NCI-H2196 treated with DMSO at 0.1 percent for 48 hours (cell line): ENCODE data around the gene GNPAT.

Experiments
- DNase-seq: peaks from one replicate; lab custom pipeline; 2025; ENCODE audit not compliant: unreplicated experiment; lab: John Stamatoyannopoulos, UW

GNPAT gene

GRCh38 chr1:231213831-231214573 lies 27.0 kb upstream of the GNPAT start:
- no peak for DNase-seq

DNA sequence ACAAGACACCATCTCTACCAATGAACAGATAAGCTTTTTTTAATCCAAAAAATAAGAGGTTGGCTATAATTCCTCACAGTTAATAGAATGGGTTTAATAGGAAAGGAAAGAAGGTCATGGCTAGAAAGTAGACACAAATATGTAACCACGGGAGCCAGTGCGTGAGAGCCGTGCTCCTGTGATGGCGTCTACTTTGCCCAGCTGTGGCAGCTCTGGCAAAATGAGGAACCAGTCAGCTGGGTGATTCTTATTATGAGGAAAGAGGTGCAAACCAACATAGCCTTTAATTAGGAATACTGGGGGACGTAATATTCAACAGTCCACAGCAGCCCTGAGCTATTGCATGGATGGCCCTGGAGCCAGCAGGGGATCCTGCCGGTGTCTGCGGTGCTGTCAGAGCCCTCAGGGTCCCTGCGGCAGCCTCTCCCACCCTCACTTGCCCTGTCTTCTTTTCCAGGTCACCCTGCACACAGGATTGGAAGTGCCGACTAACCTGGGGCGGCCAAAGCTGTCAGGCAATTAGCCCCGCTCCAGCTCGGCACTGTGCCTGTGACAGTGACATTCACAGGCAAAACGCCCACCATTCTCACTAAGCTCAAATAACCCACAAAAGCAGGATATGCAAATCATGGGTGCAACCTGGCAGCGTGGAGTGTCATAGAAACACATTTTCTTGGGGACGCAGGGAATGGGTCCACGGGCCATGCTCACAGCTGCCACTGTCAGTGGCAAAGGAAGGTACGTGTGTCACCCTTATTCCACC lies 25.9 kb upstream of the GNPAT start:
- DNase-seq, result no peak

- DNase-seq, result no peak
Measured at GRCh38 chr1:231215681-231216385, 25.2 kb upstream of the GNPAT start.

DNA sequence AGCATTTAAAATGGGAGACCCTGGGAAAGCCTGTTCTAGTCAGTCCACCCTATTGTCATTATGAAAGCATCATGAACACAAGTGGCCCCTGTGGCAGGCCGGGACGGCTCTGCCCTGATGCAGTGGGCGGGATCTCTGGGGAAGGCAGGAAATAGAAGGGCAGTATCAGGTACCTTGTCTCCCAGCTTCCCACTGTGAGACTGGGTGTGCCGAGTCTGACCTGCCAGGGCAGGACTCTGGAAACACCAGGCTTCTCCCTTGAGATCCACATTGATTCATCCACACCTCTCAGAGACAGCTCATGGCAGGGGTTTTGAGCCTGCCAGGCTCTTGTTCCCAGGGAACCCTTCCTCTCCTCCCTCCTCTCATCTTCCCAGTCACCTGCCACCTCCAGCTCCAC lies 24.5 kb upstream of the GNPAT start:
- DNase-seq, result no peak

GRCh38 chr1:231217056-231217455 lies 24.0 kb upstream of the GNPAT start:
- DNase-seq, result no peak

DNA sequence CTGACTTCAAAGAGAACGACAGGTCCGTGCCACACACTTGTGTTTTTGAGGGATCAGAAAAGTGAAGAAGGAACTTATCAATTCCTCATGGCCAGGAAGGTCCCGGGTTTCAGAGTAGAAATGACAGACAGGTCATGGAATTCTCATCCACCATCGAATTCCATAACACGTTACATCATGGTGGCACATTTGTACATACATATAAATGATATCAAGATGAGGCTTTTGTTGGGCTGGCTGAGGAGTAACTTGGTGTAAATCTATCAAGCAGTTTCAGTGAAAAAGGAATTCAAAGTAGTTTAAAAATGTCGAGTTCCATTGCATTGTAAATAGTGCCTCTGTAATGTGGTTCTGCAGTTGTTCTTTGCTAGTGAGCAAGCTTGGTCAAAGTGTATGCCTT lies 22.9 kb upstream of the GNPAT start:
- no peak for DNase-seq

DNA sequence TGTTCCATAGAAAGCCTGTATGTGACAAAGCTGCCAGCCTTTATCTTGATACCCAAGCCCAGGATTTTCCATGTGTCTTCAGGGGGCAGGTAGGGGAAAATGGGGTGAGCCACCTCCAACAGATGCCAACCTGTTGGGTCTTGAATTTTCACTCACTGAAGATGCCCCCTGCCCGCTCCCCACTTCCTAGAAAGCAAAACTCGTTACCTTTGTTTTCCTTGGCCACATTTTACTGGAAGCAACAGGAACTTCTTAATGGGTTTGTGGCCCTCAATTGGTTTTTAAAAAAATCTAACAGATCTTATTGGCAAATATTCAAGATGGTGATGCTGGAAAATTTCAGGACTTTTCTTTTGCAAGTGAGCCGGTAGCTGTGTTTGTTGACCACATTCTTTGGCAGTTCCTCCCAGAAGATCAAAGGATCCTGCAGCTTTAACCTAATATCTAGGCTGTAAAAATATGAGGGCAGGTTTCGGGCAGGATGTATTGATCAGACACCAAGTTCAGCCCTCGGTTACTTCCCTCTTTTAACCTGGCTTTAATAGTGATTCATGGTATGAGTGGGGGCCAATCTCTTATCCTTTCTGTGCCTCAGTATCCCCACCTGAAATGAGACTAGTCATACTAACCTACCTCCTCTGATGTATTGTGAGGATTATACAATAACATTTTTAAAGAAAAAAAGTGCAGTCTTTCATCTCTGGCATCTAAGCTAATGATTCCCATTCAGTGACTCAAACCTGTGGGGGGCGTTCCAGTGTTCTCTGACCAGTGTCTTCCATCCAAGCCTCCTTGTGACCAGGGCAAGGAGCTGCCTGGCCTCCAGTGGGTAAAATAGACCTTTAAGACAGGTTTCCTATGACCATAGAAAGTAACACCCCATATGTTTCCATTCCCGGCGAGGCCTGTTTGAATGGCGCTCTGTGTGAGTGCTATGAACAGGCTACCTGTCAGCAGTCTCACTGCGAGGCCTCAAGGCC lies 21.3 kb upstream of the GNPAT start:
- DNase-seq, result no peak

DNA sequence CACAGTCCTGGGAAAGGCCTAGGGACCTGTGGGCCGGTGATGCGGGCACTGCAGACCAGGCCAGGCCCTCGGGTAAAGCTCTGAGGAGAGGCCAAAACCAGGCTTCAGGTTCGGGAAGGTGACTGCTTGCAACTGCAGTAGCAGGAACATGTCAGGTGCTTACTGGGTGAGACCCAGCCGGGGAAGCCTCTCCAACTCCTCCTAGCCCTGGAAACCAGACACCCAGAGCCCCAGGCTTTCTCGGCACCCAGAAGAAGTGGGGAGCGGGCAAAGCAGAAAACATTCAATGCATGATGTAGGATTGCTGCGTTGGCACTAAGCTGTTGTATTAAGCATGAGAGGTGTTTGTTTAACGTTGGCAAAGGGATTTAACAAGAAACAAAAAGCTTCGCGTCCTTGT lies 20.2 kb upstream of the GNPAT start:
- DNase-seq, result no peak

- no peak for DNase-seq
Measured at GRCh38 chr1:231226156-231226555, 14.9 kb upstream of the GNPAT start.

DNA sequence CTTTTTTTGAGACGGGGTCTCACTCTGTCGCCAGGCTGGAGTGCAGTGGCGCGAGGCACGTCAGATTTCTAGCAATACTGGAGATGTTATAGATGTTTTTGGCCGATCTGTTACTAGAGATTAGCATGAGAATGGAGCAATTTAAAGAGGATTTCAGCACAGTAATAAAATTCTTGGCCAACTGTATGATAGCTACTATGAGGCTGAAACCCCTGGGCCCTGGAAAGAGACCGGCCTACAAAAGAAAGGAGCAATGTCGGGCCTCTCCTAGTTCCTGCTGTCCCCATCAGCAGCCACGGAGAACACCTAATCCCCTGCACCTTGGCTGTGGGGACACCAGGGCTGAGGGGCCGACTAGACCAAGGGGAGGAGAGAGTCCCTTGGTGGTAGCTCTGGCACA lies 9.5 kb upstream of the GNPAT start:
- DNase-seq, result no peak

DNA sequence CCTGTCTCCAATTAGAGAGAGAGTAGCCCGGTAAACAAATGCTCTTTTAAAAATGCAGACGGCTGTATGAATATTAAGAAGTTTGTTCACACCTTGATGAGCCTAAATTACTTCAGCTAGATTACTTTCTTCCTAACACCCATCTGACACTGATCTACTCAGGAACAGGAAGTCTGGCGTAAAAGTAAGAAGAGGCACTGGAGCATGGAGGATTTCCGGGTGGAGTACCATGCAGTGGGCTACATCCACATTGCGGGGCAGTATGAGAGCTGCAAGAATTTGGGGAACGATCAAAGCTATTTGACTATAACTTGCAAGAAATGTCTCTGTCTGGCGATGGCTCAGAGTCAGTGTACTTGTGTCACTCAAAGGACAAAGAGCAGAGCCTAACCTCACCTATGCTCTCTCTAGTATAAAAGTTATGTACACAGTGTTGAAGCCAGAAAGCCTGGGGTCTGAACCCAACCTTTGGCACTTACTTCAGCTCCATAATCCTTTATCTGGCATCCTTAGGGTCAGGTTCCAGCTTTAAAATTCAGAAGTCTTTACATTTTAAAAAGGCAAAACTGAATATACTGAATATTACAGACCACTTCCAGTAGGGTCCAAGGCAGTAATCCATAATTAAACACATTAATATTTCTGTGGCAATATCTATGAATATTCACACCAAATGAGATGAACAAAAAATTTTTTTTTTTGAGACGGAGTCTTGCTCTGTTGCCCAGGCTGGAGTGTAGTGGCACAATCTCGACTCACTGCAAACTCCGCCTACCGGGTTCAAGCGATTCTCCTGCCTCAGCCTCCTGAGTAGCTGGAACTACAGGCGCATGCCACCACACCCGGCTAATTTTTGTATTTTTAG lies 7.9 kb upstream of the GNPAT start:
- no peak for DNase-seq

DNA sequence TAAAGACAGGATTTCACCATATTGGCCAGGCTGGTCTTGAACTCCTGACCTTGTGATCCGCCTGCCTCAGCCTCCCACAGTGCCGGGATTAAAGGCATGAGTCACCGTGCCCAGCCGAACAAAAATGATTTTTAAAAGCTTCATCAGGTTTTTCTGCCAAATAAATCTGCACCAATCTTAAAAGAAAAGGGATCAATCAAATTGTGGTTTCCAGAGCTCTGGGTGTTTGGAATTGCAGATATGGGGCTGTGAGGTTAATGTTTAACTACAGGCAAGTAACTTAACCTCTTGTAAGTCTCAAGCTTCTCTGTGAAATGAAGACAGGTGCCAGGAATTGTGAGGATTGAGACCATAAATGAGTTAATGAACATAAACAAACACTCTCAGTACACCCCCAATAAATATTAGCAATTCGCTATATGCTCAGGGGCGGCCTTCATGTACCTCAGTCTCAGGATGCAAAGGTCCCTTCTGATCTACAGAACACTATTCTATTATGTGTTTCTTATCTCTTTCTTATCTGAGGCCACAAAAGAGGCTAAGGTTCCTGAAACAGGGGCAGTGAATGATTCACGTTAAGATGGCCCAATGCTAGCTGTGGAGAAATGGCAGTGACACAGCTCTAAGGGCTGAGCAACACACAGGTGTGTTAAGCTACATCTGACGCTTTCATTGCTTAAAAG lies 7.1 kb upstream of the GNPAT start:
- no peak for DNase-seq

GRCh38 chr1:231234506-231234905 lies 6.5 kb upstream of the GNPAT start:
- no peak for DNase-seq

DNA sequence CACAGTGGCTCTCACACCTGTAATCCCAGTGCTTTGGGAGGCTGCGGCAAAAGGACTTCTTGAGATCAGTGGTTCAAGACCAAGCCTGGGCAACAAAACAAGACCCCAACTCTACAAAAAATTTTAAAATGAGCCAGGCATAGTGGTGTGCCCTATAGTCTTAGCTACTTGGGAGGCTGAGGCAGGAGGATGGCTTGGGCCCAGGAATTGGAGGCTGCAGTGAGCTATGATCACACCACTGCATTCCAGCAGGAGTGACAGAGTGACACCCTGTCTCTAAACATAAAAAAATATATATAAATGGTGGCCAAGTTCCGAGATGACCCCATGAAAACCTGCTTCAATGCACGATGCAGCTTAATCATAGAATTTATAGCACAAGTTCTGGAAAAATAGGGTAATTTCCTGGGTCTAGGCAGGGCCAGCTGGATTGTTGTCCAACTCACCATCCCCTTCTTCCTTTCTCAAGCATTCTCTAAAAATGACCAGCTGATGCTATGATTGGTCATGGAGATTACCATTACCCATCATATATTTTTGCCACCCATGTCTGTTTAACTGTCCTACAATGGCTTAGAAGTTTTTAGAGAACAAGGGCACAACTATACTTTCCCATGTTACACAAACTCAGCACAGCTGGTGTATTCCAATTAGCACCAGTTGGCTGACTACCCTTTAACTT lies 5.3 kb upstream of the GNPAT start:
- no peak for DNase-seq

DNA sequence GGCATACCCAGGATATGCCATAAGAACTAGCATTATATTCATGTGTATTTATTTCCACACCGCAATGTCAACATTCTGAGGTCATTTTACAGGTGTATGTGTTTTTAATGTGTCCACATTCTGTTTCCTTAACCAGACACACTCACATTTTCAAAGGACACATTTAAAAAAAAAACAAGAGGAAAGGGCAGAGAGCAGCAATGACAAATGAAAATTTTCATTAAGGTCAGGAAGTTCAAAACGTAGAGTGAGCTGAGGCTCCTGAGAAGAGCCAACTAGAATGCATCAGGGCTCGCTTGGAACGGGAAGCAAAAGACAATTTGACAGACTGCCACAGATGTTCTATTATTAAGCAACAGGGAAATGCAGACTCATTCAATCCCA lies 4.8 kb upstream of the GNPAT start:
- peak; percentile 66 for DNase-seq

DNA sequence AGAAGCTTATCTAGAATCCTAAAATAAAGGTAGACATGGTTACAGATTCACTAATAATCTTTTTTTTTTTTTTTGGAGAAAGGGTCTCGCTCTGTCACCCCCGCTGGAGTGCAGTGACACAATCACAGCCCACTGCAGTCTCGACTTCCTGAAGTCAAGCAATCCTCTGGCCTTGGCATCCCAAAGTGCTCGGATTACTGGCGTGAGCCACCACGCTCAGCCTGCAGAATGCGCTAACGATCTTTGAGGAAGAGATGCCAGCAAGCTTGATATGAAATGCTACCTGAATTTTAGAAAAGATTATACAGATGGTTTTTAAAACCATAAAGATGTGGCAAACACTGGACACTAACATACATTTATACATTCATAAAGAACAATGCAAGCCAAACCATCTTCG lies 4.1 kb upstream of the GNPAT start:
- no peak for DNase-seq

GRCh38 chr1:231238298-231238697 lies 2.7 kb upstream of the GNPAT start:
- no peak for DNase-seq

GRCh38 chr1:231240531-231240882 lies 505 bp upstream of the GNPAT start:
- no peak for DNase-seq

- DNase-seq, result no peak
Measured at GRCh38 chr1:231241750-231242149, 738 bp downstream of the GNPAT start.
